ENCODE results near the gene CLCF1. TPM values are rescaled to one million over a fixed set of nuclear protein-coding genes. Genes with fewer than 3 reads are reported as not detected.

CLCF1 gene
- total RNA-seq, 2 experiments from 2014 or later = 0.76 to 1.9 TPM

GRCh38 chr11:67365736-67366444 is 7.5 kb downstream of the CLCF1 start:
- DNase-seq = no peak
- ATAC-seq = no peak
- H3K36me3 Mint-ChIP-seq = no peaks in the 10 kb centered on the region
- H3K4me3 Mint-ChIP-seq = no peak overlapping the region
- H3K4me1 Mint-ChIP-seq = peaks cover 43% of the 10 kb centered on the region
- H3K27me3 Mint-ChIP-seq = peaks cover 59% of the 10 kb centered on the region
- CTCF ChIA-PET = interaction anchor here (4.4 to 32.6 kb wide), 3 partner anchors 4 to 20 kb away, joined by 24 to 1153 read pairs (median 1153); partner anchors contain the start of genes CLCF1, POLD4 and RAD9A
- H3K9me3 Mint-ChIP-seq (ENCODE audit: low read depth) = no peaks in the 10 kb centered on the region
- H3K27ac Mint-ChIP-seq = no peak overlapping the region

- Mint-ChIP-seq H3K4me1 (peaks cover 36% of the 10 kb centered on the region), H3K27ac (no peak overlapping the region), H3K36me3 (no peaks in the 10 kb centered on the region), H3K27me3 (peaks cover 51% of the 10 kb centered on the region), H3K9me3 (ENCODE audit: low read depth) (no peaks in the 10 kb centered on the region), H3K4me3 (no peak overlapping the region)
- CTCF ChIA-PET = interaction anchor here (4.4 to 32.6 kb wide), 3 partner anchors 3 to 19 kb away, joined by 24 to 1153 read pairs (median 1153); partner anchors contain the start of genes CLCF1, POLD4 and RAD9A
- DNase-seq (no peak), ATAC-seq (no peak)
Observed at GRCh38 chr11:67364783-67365722, 8.3 kb downstream of the CLCF1 start.

GRCh38 chr11:67364169-67364568 is 9.2 kb downstream of the CLCF1 start:
- H3K27ac Mint-ChIP-seq = no peak overlapping the region
- no peaks in the 10 kb centered on the region for H3K9me3 Mint-ChIP-seq (ENCODE audit: low read depth)
- peaks cover 28% of the 10 kb centered on the region for H3K4me1 Mint-ChIP-seq
- ATAC-seq (no peak), DNase-seq (no peak)
- CTCF ChIA-PET = interaction anchor here (1.6 to 32.6 kb wide), 4 partner anchors 3 to 41 kb away, joined by 3 to 1153 read pairs (median 588); partner anchors contain the start of genes CLCF1, POLD4 and RAD9A
- H3K36me3 Mint-ChIP-seq = no peaks in the 10 kb centered on the region
- peaks cover 42% of the 10 kb centered on the region for H3K27me3 Mint-ChIP-seq
- H3K4me3 Mint-ChIP-seq = no peak overlapping the region

DNA sequence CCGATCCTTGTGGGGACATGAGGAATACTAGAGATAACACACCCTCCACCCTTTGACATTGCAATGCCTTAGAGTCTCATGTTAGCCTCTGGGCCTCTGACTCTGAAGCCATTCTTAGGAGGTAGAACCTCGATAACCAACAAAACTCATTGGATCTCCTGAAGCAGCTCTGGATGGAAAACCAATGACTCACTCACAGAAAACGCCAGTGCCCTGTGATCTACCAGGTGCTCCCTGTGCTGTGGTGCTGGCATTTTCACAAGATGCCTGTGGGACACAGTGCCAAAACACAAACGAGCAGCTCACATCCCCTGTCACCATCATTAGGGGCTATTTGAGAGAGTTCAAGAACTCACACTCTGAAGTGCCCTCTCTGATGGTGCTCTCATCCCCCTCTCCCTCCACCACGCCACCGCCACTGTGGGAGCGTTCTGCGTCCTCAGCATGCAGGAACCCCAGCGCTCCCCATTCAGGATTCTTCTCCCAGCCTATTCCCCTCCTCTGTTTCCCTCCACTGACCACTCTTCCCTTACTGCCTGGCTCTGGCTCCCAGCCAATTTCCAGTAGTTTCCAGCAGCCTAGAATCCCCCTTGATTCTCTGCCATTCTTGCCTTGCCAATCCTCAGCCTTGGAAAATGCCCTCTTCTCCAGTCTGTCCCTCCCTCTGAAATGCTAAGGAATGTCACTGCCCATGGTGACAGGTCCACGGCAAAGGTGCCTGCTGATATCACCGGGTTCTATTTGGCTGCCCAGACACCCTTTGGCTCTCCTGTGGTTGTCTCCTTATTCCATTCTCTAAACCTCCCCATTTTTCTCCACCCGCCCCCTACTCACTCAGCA is 15.3 kb downstream of the CLCF1 start:
- Mint-ChIP-seq H3K4me1 (peaks cover 20% of the 10 kb centered on the region), H3K27me3 (peaks cover 29% of the 10 kb centered on the region), H3K36me3 (no peaks in the 10 kb centered on the region), H3K9me3 (ENCODE audit: low read depth) (no peaks in the 10 kb centered on the region), H3K4me3 (no peak overlapping the region), H3K27ac (no peak overlapping the region)
- ATAC-seq = no peak
- DNase-seq = no peak
- CTCF ChIA-PET = interaction anchor here (0.8 to 26.6 kb wide), 7 partner anchors 9 to 46 kb away, joined by 3 to 1153 read pairs (median 9); partner anchors contain the start of genes CLCF1, PPP1CA, RAD9A and TBC1D10C

GRCh38 chr11:67356864-67357561 is 16.4 kb downstream of the CLCF1 start:
- Mint-ChIP-seq H3K27ac (peak overlapping the region; percentile 76), H3K36me3 (no peaks in the 10 kb centered on the region), H3K4me3 (peak overlapping the region; percentile 30), H3K4me1 (peaks cover 25% of the 10 kb centered on the region), H3K27me3 (peaks cover 18% of the 10 kb centered on the region), H3K9me3 (ENCODE audit: low read depth) (no peaks in the 10 kb centered on the region)
- CTCF ChIA-PET = interaction anchor here (0.7 to 26.6 kb wide), 16 partner anchors 11 to 285 kb away, joined by 3 to 1153 read pairs (median 4); partner anchors contain the start of genes CLCF1, PITPNM1, PPP1CA and RAD9A
- DNase-seq (peak; percentile 82), ATAC-seq (no peak)

- Mint-ChIP-seq H3K4me1 (peaks cover 29% of the 10 kb centered on the region), H3K27ac (peak overlapping the region; percentile 76), H3K9me3 (ENCODE audit: low read depth) (no peaks in the 10 kb centered on the region), H3K36me3 (peaks cover 1% of the 10 kb centered on the region), H3K27me3 (peaks cover 12% of the 10 kb centered on the region), H3K4me3 (peak overlapping the region; percentile 30)
- ATAC-seq (no peak), DNase-seq (no peak)
- CTCF ChIA-PET = interaction anchor here (0.7 to 26.6 kb wide), 16 partner anchors 11 to 285 kb away, joined by 3 to 1153 read pairs (median 4); partner anchors contain the start of genes CLCF1, PITPNM1, PPP1CA and RAD9A
Observed at GRCh38 chr11:67356387-67356863, 17.0 kb downstream of the CLCF1 start.

GRCh38 chr11:67355794-67356386 is 17.5 kb downstream of the CLCF1 start:
- DNase-seq = no peak
- no peak for ATAC-seq
- H3K27me3 Mint-ChIP-seq = peaks cover 8% of the 10 kb centered on the region
- H3K9me3 Mint-ChIP-seq (ENCODE audit: low read depth) = no peaks in the 10 kb centered on the region
- no peak overlapping the region for H3K4me3 Mint-ChIP-seq
- H3K36me3 Mint-ChIP-seq = peaks cover 1% of the 10 kb centered on the region
- H3K4me1 Mint-ChIP-seq = peaks cover 34% of the 10 kb centered on the region
- CTCF ChIA-PET = interaction anchor here (0.9 to 26.6 kb wide), 13 partner anchors 10 to 155 kb away, joined by 3 to 1153 read pairs (median 4); partner anchors contain the start of genes CLCF1, PITPNM1, PPP1CA and RAD9A
- H3K27ac Mint-ChIP-seq = peak overlapping the region; percentile 0

- peaks cover 34% of the 10 kb centered on the region for H3K4me1 Mint-ChIP-seq
- CTCF ChIA-PET = interaction anchor here (1.2 to 26.6 kb wide), 7 partner anchors 9 to 102 kb away, joined by 4 to 1153 read pairs (median 39); partner anchors contain the start of genes CLCF1, PPP1CA and RAD9A
- no peak overlapping the region for H3K4me3 Mint-ChIP-seq
- H3K36me3 Mint-ChIP-seq = peaks cover 1% of the 10 kb centered on the region
- H3K27ac Mint-ChIP-seq = peak overlapping the region; percentile 97
- peaks cover 8% of the 10 kb centered on the region for H3K27me3 Mint-ChIP-seq
- H3K9me3 Mint-ChIP-seq (ENCODE audit: low read depth) = no peaks in the 10 kb centered on the region
- ATAC-seq (no peak), DNase-seq (no peak)
Observed at GRCh38 chr11:67355023-67355793, 18.2 kb downstream of the CLCF1 start.

GRCh38 chr11:67354075-67355022 is 19.0 kb downstream of the CLCF1 start:
- no peaks in the 10 kb centered on the region for H3K9me3 Mint-ChIP-seq (ENCODE audit: low read depth)
- DNase-seq (no peak), ATAC-seq (no peak)
- peak overlapping the region; percentile 89 for H3K4me3 Mint-ChIP-seq
- CTCF ChIA-PET = interaction anchor here (1.0 to 26.6 kb wide), 17 partner anchors 9 to 276 kb away, joined by 3 to 1153 read pairs (median 5); partner anchors contain the start of genes CLCF1, NUDT8, PPP1CA and RAD9A
- H3K36me3 Mint-ChIP-seq = peaks cover 1% of the 10 kb centered on the region
- H3K27me3 Mint-ChIP-seq = peaks cover 8% of the 10 kb centered on the region
- peaks cover 34% of the 10 kb centered on the region for H3K4me1 Mint-ChIP-seq
- peak overlapping the region; percentile 97 for H3K27ac Mint-ChIP-seq

Data from activated CD8-positive, alpha-beta memory T cell treated with anti-CD3 and anti-CD28 coated beads, Interleukin-2, amount 10 ng/mL, durations not matched to agents 7 days and 5 days (primary cell).